GM21515 (cell line): ENCODE results near the gene FBXW7.

ENCODE experiments used
- ATAC-seq: cut with Tn5 transposase; IDR thresholded peaks from one replicate; pipeline ENCODE4 v1.9.1; 2021; ENCODE audit not compliant: unreplicated experiment

The FBXW7 gene

DNA sequence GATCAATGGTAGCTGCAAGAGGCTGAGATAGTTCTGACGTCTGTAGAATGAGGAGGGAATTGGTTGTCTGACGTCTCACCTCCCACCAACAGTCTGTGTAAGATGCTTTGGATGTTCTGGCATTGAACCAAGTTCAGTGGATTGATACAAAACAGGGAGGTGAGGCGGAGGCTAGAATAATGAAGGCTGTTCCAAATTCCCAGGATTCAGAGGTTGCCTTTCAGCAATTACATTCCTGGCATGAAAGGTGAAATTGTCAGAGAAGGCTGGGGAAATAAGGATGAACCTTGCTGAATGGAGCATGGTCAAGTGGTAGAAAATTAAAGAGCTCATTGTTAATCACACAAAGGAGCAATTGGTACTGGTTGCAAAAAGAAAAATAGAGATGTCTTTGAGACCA lies 241.6 kb downstream of the FBXW7 start:
- ATAC-seq, result no peak

DNA sequence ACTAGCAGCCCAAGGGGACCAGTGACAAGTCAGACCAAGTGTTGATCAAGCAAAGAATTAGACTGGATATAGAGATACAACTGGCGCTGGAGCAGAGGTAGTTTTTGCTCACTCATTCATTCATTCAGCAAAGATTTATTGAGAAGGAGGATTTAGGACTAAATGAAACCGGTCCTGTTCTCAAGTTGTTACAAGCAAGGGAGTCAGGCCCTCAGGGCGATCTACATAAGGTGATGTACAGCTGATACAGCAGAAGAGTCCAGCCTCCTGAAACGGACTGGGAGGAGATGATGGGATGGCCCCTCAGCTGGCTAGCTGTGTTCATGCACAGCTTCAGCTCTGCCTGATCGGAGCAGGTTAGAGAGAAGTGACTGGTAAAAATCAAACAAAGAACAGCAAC lies 242.4 kb downstream of the FBXW7 start:
- ATAC-seq, result no peak

- no peak for ATAC-seq
Observed at GRCh38 chr4:152290366-152290921, 245.4 kb downstream of the FBXW7 start.

DNA sequence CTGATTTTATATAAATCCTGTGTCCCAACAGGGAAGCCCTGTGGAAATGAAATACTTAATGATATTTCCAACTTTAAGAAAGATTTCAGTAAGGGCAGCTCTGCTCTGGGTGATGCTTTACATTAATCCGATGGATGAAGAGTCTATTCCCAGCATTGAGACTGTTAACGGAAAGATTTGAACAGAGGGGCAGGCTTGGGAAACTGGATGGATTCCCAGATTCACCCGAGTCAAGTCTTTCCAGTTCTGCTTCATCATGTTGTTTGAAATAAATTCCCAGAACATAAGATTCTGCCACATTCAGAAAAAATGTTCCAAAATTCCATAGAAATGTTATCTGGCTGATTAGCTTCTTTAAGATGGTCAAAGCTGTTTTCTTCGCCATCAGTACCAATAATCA lies 246.0 kb downstream of the FBXW7 start:
- no peak for ATAC-seq

DNA sequence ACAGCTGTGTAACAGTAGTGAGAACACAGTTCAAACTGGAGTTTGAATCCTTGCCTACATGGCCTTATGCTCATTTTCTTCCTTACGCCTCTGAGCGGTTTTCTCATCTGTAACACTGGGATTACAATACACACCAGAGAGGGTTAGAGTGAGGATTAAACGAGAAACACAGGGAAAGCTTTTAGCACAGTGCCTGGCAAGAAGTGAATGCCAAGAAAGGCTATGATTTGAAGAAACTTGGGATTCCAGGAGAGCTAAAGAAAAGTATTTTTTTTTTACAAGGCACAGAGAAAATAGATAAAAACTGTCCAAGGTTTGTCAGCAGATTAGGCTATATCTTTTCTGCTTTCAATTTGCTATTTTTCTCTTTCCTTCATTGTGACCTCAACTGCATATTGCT lies 246.4 kb downstream of the FBXW7 start:
- ATAC-seq, result no peak

GRCh38 chr4:152283801-152284470 lies 252.0 kb downstream of the FBXW7 start:
- ATAC-seq, result no peak

DNA sequence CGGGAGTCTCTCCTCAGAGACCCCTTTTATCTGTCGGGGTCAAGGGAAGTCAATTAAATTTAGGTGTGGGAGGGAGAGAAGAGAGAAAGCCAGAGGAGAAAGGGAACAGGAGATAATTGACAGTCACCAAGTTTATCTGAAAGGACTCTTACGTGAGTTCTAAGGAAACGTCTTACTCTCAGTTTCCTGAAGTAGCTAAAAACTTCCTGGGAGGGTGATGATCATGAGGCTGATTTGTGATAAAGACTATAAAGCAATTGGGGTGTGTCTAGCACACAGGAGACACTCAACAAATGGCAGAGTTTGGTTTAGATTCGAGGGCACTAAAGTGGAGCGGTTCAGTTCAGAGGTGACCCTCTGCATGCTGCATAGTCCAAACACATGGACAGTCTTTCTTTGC lies 254.1 kb downstream of the FBXW7 start:
- no peak for ATAC-seq

- no peak for ATAC-seq
Observed at GRCh38 chr4:152281211-152281610, 254.7 kb downstream of the FBXW7 start.

DNA sequence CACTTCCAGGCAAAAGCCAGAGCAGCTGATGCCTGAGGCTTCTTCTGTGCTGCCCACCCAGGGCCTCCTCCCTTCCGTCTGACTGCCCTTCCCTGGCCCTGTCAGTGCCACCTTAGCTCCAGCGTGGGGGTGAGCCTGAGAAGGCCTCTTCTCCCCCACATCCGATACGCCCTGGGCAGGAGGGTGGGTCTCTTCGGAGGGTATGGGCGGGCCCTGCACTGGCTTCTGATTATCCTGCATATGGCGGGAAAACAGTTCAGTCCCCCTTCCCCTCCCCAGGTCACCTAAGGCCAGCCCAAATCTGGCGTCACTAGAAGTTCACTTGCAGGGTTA lies 256.7 kb downstream of the FBXW7 start:
- ATAC-seq, result no peak

- peak; percentile 54 for ATAC-seq
Observed at GRCh38 chr4:152278505-152279233, 257.2 kb downstream of the FBXW7 start.

DNA sequence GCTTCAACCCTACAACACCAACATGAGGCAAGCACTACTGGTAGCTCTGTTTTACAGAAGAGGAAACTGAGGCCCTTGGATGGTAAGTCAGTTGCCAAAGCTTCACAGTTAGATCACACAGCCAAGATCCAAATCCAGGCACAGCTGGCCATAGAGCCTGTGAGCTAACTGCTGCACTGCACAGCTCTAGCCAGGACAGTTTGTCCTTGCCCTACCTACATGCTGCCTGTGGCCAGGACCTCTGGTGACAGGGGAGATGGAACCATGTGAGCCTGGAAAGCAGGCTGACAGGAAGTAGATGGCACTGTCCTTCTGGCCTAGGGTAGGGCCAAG lies 257.8 kb downstream of the FBXW7 start:
- peak; percentile 36 for ATAC-seq

DNA sequence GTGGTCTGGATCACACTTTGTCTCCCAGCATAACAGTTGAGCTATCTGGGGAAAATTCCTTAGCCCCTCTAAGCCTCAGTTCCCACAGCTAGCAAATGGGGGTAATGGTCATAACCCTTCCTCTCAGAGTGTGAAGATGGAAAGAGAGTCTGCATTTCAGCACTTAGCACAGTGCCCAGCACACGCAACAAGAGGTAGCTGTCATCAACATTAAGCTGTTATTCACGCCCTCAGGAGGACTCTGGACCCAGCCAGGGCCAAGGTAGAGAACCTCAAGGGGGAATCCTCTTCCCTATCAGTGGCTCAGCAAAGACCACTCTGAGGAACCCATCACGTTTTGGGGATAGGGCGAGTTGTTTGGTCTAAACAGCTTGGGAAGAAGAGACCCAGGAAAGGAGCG lies 258.6 kb downstream of the FBXW7 start:
- ATAC-seq, result no peak

- ATAC-seq, result no peak
Observed at GRCh38 chr4:152273343-152273742, 262.5 kb downstream of the FBXW7 start.
